SH-SY5Y (cell line): ENCODE data around the gene CDCA7L.

Experiments
- GATA2 ChIP-seq: IDR thresholded peaks from 2 replicates; pipeline ENCODE4 v1.6.1; 2011; ENCODE audit warnings: mild to moderate bottlenecking, low read depth, low read length
- GATA3 ChIP-seq: IDR thresholded peaks from 2 replicates; pipeline ENCODE4 v1.6.1; 2011; ENCODE audit warnings: low read depth, mild to moderate bottlenecking, low read length, moderate library complexity

GRCh38 chr7:21912931-21913780 lies 32.5 kb downstream of the CDCA7L start:
- TF ChIP-seq GATA2 (no peak), GATA3 (no peak)
